CD14-positive monocyte (primary cell): Measurements from ENCODE around the gene USP20. TPM values are rescaled to one million over a fixed set of nuclear protein-coding genes. Genes with fewer than 3 reads are reported as not detected.

Source experiments
- DNase-seq, 3 donors: peaks; one replicate each; pipeline ENCODE4 v3.0.0-alpha.2; 2011 to 2022
- H2AFZ ChIP-seq: 2 replicates; pipeline ENCODE4 v1.6.0; 2012; ENCODE audit warnings: mild to moderate bottlenecking, low read depth, low read length, inconsistent platforms; ENCODE audit not compliant: insufficient read depth, poor library complexity, severe bottlenecking
- H3K27ac ChIP-seq, 2 donors: 1 replicate in 1 of 2; 2 replicates in 1 of 2; pipeline ENCODE4 v1.5.1; 2012 to 2013; ENCODE audit warnings: low read length in 2 of 2, control low read depth in 1 of 2, inconsistent platforms in 1 of 2, low read depth in 1 of 2, mild to moderate bottlenecking in 1 of 2
- H3K27me3 ChIP-seq, 2 donors: one replicate each; pipeline versions ENCODE4 v1.6.0 to v1.6.1; 2011 to 2013; ENCODE audit warnings: low read length in 2 of 2; ENCODE audit not compliant: control insufficient read depth in 2 of 2, insufficient read depth in 2 of 2
- H3K36me3 ChIP-seq, 2 donors: replicated peaks in 1 of 2; 1 replicate in 1 of 2; 2 replicates in 1 of 2; pipeline versions ENCODE4 v1.5.1 to v1.6.1; 2012 to 2013; ENCODE audit warnings: low read length in 2 of 2, control low read depth in 1 of 2, inconsistent platforms in 1 of 2, mild to moderate bottlenecking in 1 of 2; ENCODE audit not compliant: insufficient read depth in 2 of 2, control insufficient read depth in 1 of 2
- H3K4me1 ChIP-seq, 2 donors: 1 replicate in 1 of 2; 2 replicates in 1 of 2; pipeline versions ENCODE4 v1.5.1 to v1.6.1; 2012 to 2013; ENCODE audit warnings: low read length in 2 of 2, control low read depth in 1 of 2, inconsistent platforms in 1 of 2, mild to moderate bottlenecking in 1 of 2, moderate library complexity in 1 of 2; ENCODE audit not compliant: insufficient read depth in 2 of 2, control insufficient read depth in 1 of 2
- H3K4me2 ChIP-seq: replicated peaks from 2 replicates; pipeline ENCODE3; 2012; ENCODE audit warnings: low read length, moderate library complexity, mild to moderate bottlenecking; ENCODE audit not compliant: poor library complexity, severe bottlenecking; ENCODE audit errors: extremely low read depth
- H3K4me3 ChIP-seq, 3 experiments: fragments of 200-600 bp in 1 of 3; sonication (generic) in 1 of 3; replicated peaks in 1 of 3; 1 replicate in 2 of 3; 2 replicates in 1 of 3; pipeline ENCODE4 v1.5.1; 2011 to 2013; ENCODE audit warnings: low read length in 3 of 3, mild to moderate bottlenecking in 3 of 3, control low read depth in 2 of 3, low read depth in 2 of 3, inconsistent platforms in 1 of 3, moderate library complexity in 1 of 3
- H3K79me2 ChIP-seq: 2 replicates; pipeline ENCODE4 v1.6.0; 2012; ENCODE audit warnings: mild to moderate bottlenecking, control low read depth, inconsistent platforms, low read length, moderate library complexity; ENCODE audit not compliant: insufficient read depth
- H3K9ac ChIP-seq: 2 replicates; pipeline ENCODE4 v1.6.0; 2017; ENCODE audit warnings: low read length, mild to moderate bottlenecking; ENCODE audit not compliant: insufficient read depth, poor library complexity, severe bottlenecking
- H3K9me3 ChIP-seq, 2 donors: replicated peaks in 1 of 2; 1 replicate in 1 of 2; 2 replicates in 1 of 2; pipeline versions ENCODE4 v1.5.1 to v1.6.1; 2012 to 2013; ENCODE audit warnings: low read length in 2 of 2, control low read depth in 1 of 2; ENCODE audit not compliant: control insufficient read depth in 1 of 2, insufficient read depth in 1 of 2
- H4K20me1 ChIP-seq: 2 replicates; pipeline ENCODE4 v1.6.0; 2012; ENCODE audit warnings: mild to moderate bottlenecking, low read length, control low read depth, moderate library complexity; ENCODE audit not compliant: insufficient read depth
- H3K27ac Mint-ChIP-seq, 7 donors: one replicate each; pipeline ENCODE4 v1.8.0; 2020; ENCODE audit warnings: mild to moderate bottlenecking in 7 of 7, mixed read lengths in 7 of 7, moderate library complexity in 6 of 7, inconsistent platforms in 2 of 7
- H3K27me3 Mint-ChIP-seq, 3 donors: one replicate each; pipeline ENCODE4 v1.8.0; 2021 to 2022; ENCODE audit warnings: low read depth in 3 of 3, mild to moderate bottlenecking in 3 of 3, mixed read lengths in 3 of 3, moderate library complexity in 3 of 3, inconsistent platforms in 1 of 3
- H3K36me3 Mint-ChIP-seq, 2 donors: one replicate each; pipeline ENCODE4 v1.8.0; 2020; ENCODE audit warnings: mixed read lengths in 2 of 2, inconsistent platforms in 1 of 2, mild to moderate bottlenecking in 1 of 2
- H3K4me1 Mint-ChIP-seq: one replicate; pipeline ENCODE4 v1.8.0; 2020; ENCODE audit warnings: mild to moderate bottlenecking, mixed read lengths
- H3K4me3 Mint-ChIP-seq, 2 donors: one replicate each; pipeline ENCODE4 v1.8.0; 2020; ENCODE audit warnings: mild to moderate bottlenecking in 2 of 2, mixed read lengths in 2 of 2, moderate library complexity in 1 of 2
- H3K9me3 Mint-ChIP-seq, 7 donors: one replicate each; pipeline ENCODE4 v1.8.0; 2020 to 2022; ENCODE audit warnings: mixed read lengths in 7 of 7, mild to moderate bottlenecking in 6 of 7, moderate library complexity in 6 of 7, inconsistent platforms in 2 of 7
- WGBS: methylation state at CpG from one replicate; pipeline ENCODE4 v1.1.5; 2013; ENCODE audit warnings: missing lambda C conversion rate; ENCODE audit not compliant: insufficient coverage; 5-methylcytosine and 5-hydroxymethylcytosine counted together
- intact Hi-C, 2 donors: fragments of 100-400 bp; cut with micrococcal nuclease; formaldehyde crosslinking; loops; one replicate each; pipeline versions ENCODE4 v1.15.0 to v1.15.1; 2023
- polyA plus RNA-seq, 3 donors: library from polyadenylated mRNA; depleted of rRNA in 1 of 3; unstranded in 2 of 3; stranded (reverse) in 1 of 3; fragments of 300-500 nt in 2 of 3; fragments of >200 nt in 1 of 3; fragmentation: Illumina TruSeq in 2 of 3; gene quantifications; 1 replicate in 2 of 3; 2 replicates in 1 of 3; pipeline ENCODE4 v1.2.3, GENCODE V29; 2012 to 2021
- TF ChIP-seq, protein P1 (sequence below): fragments of 200-600 bp; IDR thresholded peaks from one replicate; pipeline ENCODE4 v1.8.0; 2022; ENCODE audit warnings: antibody characterized with exemption, mild to moderate bottlenecking

Gene USP20
- polyA plus RNA-seq, 3 donors, result 2.7 to 30.0 (median 5.2) TPM

- Histone ChIP-seq H3K9me3 (no peaks in the 10 kb centered on the region), H3K27ac (no peak overlapping the region), H3K36me3 (peaks cover 26 to 70% of the 10 kb centered on the region in 2 donors), H3K27me3 (no peaks in the 10 kb centered on the region), H3K79me2 (peaks cover 64% of the 10 kb centered on the region), H3K4me3 (no peak overlapping the region), H3K4me1 (peaks cover 19 to 24% of the 10 kb centered on the region in 2 donors), H4K20me1 (no peaks in the 10 kb centered on the region), H2AFZ (no peak overlapping the region), H3K9ac (no peak overlapping the region), H3K4me2 (no peak overlapping the region)
- H3K4me3 Mint-ChIP-seq, result no peak overlapping the region
- no peak for DNase-seq
- intact Hi-C loops, result no loop called here
- H3K4me1 Mint-ChIP-seq, result peaks cover 24% of the 10 kb centered on the region
- H3K27me3 Mint-ChIP-seq, result peaks cover 0 to 2% (median 1%) of the 10 kb centered on the region in 3 donors
- H3K27ac Mint-ChIP-seq, result peak overlapping the region in 1 of 7 donors; percentile 13
- 96% methylated on average over 7 of the region's 7 CpGs for WGBS
- peaks cover 41 to 73% of the 10 kb centered on the region in 2 donors for H3K36me3 Mint-ChIP-seq
- H3K9me3 Mint-ChIP-seq, result no peaks in the 10 kb centered on the region
- TF ChIP-seq, protein P1, sequence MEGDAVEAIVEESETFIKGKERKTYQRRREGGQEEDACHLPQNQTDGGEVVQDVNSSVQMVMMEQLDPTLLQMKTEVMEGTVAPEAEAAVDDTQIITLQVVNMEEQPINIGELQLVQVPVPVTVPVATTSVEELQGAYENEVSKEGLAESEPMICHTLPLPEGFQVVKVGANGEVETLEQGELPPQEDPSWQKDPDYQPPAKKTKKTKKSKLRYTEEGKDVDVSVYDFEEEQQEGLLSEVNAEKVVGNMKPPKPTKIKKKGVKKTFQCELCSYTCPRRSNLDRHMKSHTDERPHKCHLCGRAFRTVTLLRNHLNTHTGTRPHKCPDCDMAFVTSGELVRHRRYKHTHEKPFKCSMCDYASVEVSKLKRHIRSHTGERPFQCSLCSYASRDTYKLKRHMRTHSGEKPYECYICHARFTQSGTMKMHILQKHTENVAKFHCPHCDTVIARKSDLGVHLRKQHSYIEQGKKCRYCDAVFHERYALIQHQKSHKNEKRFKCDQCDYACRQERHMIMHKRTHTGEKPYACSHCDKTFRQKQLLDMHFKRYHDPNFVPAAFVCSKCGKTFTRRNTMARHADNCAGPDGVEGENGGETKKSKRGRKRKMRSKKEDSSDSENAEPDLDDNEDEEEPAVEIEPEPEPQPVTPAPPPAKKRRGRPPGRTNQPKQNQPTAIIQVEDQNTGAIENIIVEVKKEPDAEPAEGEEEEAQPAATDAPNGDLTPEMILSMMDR, result no peak
These were observed 81.4 kb downstream of the USP20 start for GRCh38 chr9:129916707-129917106.

- peaks cover 23 to 27% of the 10 kb centered on the region in 2 donors for H3K4me1 ChIP-seq
- Mint-ChIP-seq H3K27ac (peak overlapping the region in 5 of 7 donors; percentile 61 to 93 (median 78)), H3K27me3 (peaks cover 0 to 2% (median 1%) of the 10 kb centered on the region in 3 donors), H3K36me3 (peaks cover 45 to 73% of the 10 kb centered on the region in 2 donors), H3K9me3 (no peaks in the 10 kb centered on the region), H3K4me1 (peaks cover 29% of the 10 kb centered on the region), H3K4me3 (no peak overlapping the region)
- no peak overlapping the region for H2AFZ ChIP-seq
- TF ChIP-seq, protein P1, result no peak
- 98% methylated on average over 6 of the region's 14 CpGs for WGBS
- no peak for DNase-seq
- no peak overlapping the region for H3K4me3 ChIP-seq
- peak overlapping the region in 1 of 2 donors; percentile 81 for H3K27ac ChIP-seq
- H3K4me2 ChIP-seq, result no peak overlapping the region
- H4K20me1 ChIP-seq, result no peaks in the 10 kb centered on the region
- no peak overlapping the region for H3K9ac ChIP-seq
- H3K27me3 ChIP-seq, result no peaks in the 10 kb centered on the region
- peaks cover 34 to 70% of the 10 kb centered on the region in 2 donors for H3K36me3 ChIP-seq
- no peaks in the 10 kb centered on the region for H3K9me3 ChIP-seq
- peaks cover 69% of the 10 kb centered on the region for H3K79me2 ChIP-seq
- intact Hi-C loops, result no loop called here
These were observed 83.2 kb downstream of the USP20 start for GRCh38 chr9:129918296-129918950.
